NCI-H1048 (cell line): ENCODE data around the gene SYNE1.

Experiments
- DNase-seq: peaks from one replicate; lab custom pipeline; 2025; lab: John Stamatoyannopoulos, UW

Gene SYNE1

GRCh38 chr6:152233547-152234320 is 403.4 kb downstream of the SYNE1 start:
- no peak for DNase-seq

- no peak for DNase-seq
These were observed 404.5 kb downstream of the SYNE1 start for GRCh38 chr6:152232501-152233151.

GRCh38 chr6:152229330-152229729 is 407.8 kb downstream of the SYNE1 start:
- DNase-seq: no peak

- DNase-seq: no peak
These were observed 411.0 kb downstream of the SYNE1 start for GRCh38 chr6:152226119-152226518.

GRCh38 chr6:152225241-152225934 is 411.8 kb downstream of the SYNE1 start:
- no peak for DNase-seq

- DNase-seq: no peak
These were observed 413.5 kb downstream of the SYNE1 start for GRCh38 chr6:152223636-152224035.

- no peak for DNase-seq
These were observed 415.1 kb downstream of the SYNE1 start for GRCh38 chr6:152221806-152222628.

GRCh38 chr6:152220786-152221185 is 416.4 kb downstream of the SYNE1 start:
- DNase-seq: no peak

- DNase-seq: no peak
These were observed 418.3 kb downstream of the SYNE1 start for GRCh38 chr6:152218887-152219286.

- no peak for DNase-seq
These were observed 424.7 kb downstream of the SYNE1 start for GRCh38 chr6:152212437-152212836.

GRCh38 chr6:152209211-152209610 is 428.0 kb downstream of the SYNE1 start:
- DNase-seq: no peak

GRCh38 chr6:152207915-152208714 is 429.0 kb downstream of the SYNE1 start:
- no peak for DNase-seq

- no peak for DNase-seq
These were observed 430.9 kb downstream of the SYNE1 start for GRCh38 chr6:152206072-152206818.

GRCh38 chr6:152204591-152204990 is 432.6 kb downstream of the SYNE1 start:
- no peak for DNase-seq

- no peak for DNase-seq
These were observed 436.0 kb downstream of the SYNE1 start for GRCh38 chr6:152201120-152201519.

- DNase-seq: no peak
These were observed 441.3 kb downstream of the SYNE1 start for GRCh38 chr6:152195896-152196295.

GRCh38 chr6:152189736-152190135 is 447.4 kb downstream of the SYNE1 start:
- DNase-seq: no peak

GRCh38 chr6:152188011-152188410 is 449.2 kb downstream of the SYNE1 start:
- DNase-seq: no peak

GRCh38 chr6:152186840-152187239 is 450.3 kb downstream of the SYNE1 start:
- no peak for DNase-seq

- no peak for DNase-seq
These were observed 452.1 kb downstream of the SYNE1 start for GRCh38 chr6:152184917-152185574.
